Measurements from ENCODE around the gene ZNF548.
"Not testable (repeated sequence)": the region's sequence is repeated elsewhere in the genome, so short reads cannot be mapped to it uniquely, and the experiment has no call there.

ZNF548 gene

GRCh38 chr19:57389730-57390598 lies at the start of gene ZNF548:
ZNF548 (plus strand) TSS chr19:57389854; CDS start chr19:57390100, 246 bp downstream.
- peak; percentile 81 to 99 (median 97) for DNase-seq

GRCh38 chr19:57342582-57342981 lies 47.1 kb upstream of the ZNF548 start:
- DNase-seq: no peak

DNA sequence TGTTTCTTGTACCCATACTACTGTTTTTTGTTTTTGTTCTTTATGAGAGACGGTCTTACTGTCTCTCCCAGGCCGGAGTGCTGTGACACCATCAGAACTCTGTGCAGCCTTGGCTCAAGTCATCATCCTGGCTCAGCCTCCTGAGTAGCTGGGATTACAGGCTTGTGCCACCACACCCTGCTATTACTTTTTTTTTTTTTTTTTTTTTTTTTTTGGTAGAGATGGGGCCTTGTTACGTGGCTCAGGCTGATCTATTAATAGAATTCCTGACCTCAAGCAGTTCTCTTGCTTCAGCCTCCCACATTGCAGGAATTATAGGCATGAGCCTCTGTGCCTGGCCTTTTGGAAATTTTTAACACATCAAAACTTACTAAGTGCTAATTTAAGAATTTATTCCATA lies 41.5 kb upstream of the ZNF548 start:
- DNase-seq: no peak

- DNase-seq: peak; percentile 59 to 98 (median 93)
Measured at GRCh38 chr19:57350877-57351805, 38.5 kb upstream of the ZNF548 start, which contains the start of gene ZNF304. ZNF304 (plus strand) TSS chr19:57351271; CDS start chr19:57351665, 394 bp downstream.

- DNase-seq: no peak
Measured at GRCh38 chr19:57351867-57352266, 37.8 kb upstream of the ZNF548 start.

DNA sequence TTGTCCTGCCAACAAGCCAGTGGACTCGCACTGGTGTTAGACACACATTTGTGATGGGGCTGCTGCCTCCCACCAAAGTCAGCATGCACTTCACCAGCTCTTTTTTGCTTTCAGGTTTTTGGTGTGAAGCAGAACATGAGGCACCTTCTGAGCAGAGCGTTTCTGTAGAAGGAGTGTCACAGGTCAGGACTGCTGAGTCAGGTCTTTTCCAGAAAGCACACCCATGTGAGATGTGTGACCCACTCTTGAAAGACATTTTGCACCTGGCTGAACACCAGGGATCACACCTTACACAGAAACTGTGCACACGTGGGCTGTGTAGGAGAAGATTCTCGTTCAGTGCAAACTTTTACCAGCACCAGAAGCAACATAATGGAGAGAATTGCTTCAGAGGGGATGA lies 33.7 kb upstream of the ZNF548 start:
- no peak for DNase-seq

GRCh38 chr19:57357406-57357805 lies 32.2 kb upstream of the ZNF548 start:
- no peak for DNase-seq

DNA sequence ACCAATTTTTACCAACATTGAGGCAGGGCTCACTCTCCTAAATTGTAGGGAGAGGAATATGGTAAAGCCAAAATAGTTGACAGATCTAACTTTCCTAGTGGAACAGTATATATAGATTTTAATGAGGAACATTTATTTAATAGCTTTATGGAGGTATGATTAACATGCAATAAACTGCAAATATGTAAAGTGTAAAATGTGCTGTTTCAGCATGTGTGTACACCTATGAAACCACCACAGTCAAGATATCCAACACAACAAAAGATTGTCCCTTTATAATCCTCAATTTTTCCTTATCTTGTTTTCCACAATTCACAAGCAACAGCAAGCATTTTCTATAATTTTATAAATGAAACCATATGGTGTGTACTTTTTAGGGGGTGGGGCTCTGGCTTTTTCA lies 30.4 kb upstream of the ZNF548 start:
- no peak for DNase-seq

- no peak for DNase-seq
Measured at GRCh38 chr19:57362419-57362818, 27.2 kb upstream of the ZNF548 start.

DNA sequence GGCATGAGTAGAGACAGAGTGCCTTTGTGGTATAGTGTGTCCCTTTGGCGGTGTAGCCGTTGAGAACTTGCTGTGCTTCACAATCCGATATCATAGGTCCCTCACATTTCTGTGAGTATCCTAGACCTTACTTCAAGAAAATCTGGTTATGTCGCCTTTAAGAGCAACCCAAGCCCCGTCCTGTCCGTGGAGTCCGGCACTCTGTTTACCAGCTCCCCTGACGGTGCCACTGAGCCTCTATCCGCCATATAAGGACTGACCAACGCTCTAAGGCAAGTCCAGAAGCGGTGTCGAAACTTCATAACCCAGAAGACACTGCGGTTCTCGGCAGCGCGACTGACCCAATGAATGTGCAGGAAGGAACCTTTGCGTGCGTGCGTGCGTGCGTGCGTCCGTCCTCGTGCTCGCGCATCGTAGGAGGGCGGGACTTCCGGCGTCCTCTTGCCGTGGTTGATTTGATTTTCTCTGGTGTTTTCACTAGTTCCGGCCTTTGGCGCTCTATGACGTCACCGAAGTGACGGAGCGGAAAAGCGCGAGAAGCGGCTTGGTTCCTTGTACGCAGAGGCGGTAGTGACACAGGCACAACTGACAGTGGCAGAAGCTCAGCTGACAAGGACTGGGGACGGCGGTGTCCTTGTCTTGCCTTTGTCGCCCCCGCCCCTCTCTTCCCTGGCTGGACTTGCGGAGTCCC lies 26.5 kb upstream of the ZNF548 start, which contains the start of the genes TRAPPC2B and ZNF547:
TSS of gene TRAPPC2B (plus strand) at position 555 of the 691 bp plus-strand sequence. CDS start 1,283 bp downstream, outside the sequence.
TSS of gene ZNF547 (plus strand) at position 555 of the 691 bp plus-strand sequence. CDS start 5,005 bp downstream, outside the sequence.
- peak; percentile 72 to 99 (median 97) for DNase-seq

GRCh38 chr19:57363688-57364181 lies 25.9 kb upstream of the ZNF548 start:
- peak in 8 of 58 donors; percentile 11 to 55 (median 36) for DNase-seq

GRCh38 chr19:57366776-57367175 lies 22.9 kb upstream of the ZNF548 start:
- no peak for DNase-seq

DNA sequence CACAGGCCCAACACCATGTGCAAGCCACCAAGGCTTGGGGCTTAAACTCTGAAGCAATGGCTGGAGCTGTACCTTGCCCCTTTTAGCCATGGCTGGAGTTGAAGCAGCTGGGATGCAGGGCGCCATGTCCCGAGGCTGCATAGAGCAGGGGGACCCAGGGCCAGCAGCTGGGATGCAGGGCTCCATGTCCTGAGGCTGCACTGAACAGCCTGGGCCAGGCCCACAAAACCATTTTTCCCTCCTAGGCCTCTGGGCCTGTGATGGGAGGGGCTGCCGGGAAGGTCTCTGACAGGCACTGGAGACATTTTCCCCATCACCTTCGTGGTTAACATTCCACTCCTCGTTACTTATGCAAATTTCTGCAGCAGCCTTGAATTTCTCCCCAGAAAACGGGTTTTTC lies 15.5 kb upstream of the ZNF548 start:
- DNase-seq: no peak

DNA sequence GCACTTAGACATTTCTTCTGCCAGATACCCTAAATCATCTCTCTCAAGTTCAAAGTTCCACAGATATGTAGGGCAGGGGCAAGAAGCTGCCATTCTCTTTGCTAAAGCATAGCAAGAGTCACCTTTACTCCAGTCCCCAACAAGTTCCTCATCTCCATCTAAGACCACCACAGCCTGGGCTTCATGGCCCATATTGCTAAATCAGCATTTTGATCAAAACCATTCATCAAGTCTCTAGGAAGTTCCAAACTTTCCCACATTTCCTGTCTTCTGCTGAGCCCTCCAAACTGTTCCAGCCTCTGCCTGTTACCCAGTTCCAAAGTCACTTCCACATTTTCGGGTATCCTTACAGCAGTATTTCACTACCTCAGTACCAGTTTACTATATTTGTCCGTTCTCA lies 15.0 kb upstream of the ZNF548 start:
- DNase-seq: not testable (repeated sequence)

DNA sequence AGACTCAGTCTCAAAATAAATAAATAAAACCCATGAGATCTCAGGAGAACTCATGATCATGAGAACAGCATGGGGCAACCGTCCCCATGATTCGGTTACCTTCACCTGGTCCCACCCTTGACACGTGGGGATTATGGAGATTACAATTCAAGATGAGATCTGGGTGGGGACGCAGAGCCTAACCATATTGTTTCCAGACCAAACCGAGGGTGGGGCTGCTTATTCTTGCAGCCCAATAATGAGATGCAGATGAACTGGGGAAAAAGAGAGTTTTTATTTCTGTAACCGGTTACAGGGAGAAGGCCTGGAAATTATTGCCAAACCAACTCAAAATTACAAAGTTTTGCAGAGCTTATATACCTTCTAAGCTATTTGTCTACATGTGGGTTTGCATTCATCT lies 13.5 kb upstream of the ZNF548 start:
- DNase-seq: no peak

DNA sequence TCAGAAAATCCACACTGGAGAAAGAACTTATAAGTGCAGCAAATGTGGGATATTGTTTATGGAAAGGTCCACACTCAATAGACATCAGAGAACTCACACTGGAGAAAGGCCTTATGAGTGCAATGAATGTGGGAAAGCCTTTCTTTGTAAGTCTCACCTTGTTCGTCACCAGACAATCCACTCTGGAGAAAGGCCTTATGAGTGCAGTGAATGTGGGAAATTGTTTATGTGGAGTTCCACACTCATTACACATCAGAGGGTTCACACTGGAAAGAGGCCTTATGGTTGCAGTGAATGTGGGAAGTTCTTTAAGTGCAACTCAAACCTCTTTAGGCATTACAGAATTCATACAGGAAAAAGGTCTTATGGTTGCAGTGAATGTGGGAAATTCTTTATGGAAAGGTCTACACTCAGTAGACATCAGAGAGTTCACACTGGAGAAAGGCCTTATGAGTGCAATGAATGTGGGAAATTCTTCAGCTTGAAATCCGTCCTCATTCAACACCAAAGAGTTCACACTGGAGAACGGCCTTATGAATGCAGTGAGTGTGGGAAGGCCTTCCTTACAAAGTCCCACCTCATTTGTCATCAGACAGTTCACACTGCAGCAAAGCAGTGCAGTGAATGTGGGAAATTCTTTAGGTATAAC lies 12.0 kb upstream of the ZNF548 start:
- DNase-seq: no peak

GRCh38 chr19:57380923-57381322 lies 8.7 kb upstream of the ZNF548 start:
- no peak for DNase-seq

GRCh38 chr19:57382806-57383488 lies 6.7 kb upstream of the ZNF548 start:
- no peak for DNase-seq

- no peak for DNase-seq
Measured at GRCh38 chr19:57389194-57389729, 392 bp upstream of the ZNF548 start.
